Measurements from ENCODE around the gene FBH1. TPM values are rescaled to one million over a fixed set of nuclear protein-coding genes. Genes with fewer than 3 reads are reported as not detected.

FBH1 gene
- polyA plus RNA-seq, 1 experiment, result 65.2 TPM

GRCh38 chr10:5953676-5954075 is 63.6 kb downstream of the FBH1 start:
- TF ChIP-seq, protein P1, sequence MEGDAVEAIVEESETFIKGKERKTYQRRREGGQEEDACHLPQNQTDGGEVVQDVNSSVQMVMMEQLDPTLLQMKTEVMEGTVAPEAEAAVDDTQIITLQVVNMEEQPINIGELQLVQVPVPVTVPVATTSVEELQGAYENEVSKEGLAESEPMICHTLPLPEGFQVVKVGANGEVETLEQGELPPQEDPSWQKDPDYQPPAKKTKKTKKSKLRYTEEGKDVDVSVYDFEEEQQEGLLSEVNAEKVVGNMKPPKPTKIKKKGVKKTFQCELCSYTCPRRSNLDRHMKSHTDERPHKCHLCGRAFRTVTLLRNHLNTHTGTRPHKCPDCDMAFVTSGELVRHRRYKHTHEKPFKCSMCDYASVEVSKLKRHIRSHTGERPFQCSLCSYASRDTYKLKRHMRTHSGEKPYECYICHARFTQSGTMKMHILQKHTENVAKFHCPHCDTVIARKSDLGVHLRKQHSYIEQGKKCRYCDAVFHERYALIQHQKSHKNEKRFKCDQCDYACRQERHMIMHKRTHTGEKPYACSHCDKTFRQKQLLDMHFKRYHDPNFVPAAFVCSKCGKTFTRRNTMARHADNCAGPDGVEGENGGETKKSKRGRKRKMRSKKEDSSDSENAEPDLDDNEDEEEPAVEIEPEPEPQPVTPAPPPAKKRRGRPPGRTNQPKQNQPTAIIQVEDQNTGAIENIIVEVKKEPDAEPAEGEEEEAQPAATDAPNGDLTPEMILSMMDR (IDR thresholded peaks at IDR 0.05; ENCODE audit: low read depth, low read length), result no peak
- no peaks in the 10 kb centered on the region for H3K9me3 ChIP-seq (ENCODE audit: control insufficient read depth, insufficient read depth, low read length)
- ChIA-PET CTCF (interaction anchor here (1.0 kb wide), 1 partner anchor 60 kb away, joined by 4 read pairs; no protein-coding TSS in a partner anchor), POLR2A (interaction anchor here (1.1 to 2.0 kb wide), 2 partner anchors 9 to 135 kb away, joined by 3 to 6 read pairs; partner anchors contain the start of gene RBM17)
- DNase-seq (ENCODE audit: low read depth, low spot score), result no peak
- H3K4me3 ChIP-seq (ENCODE audit: low read depth, low read length), result no peak overlapping the region
- H3K27me3 ChIP-seq (ENCODE audit: control insufficient read depth, insufficient read depth, low read length), result no peaks in the 10 kb centered on the region
- H3K27ac ChIP-seq (ENCODE audit: low read depth, low read length), result peak overlapping the region; percentile 11

GRCh38 chr10:5956146-5956936 is 66.3 kb downstream of the FBH1 start:
- no peak for DNase-seq (ENCODE audit: low read depth, low spot score)
- ChIA-PET POLR2A (no interaction called here), CTCF (interaction anchor here (0.5 kb wide), 1 partner anchor 54 kb away, joined by 4 read pairs; no protein-coding TSS in a partner anchor)
- Histone ChIP-seq H3K27me3 (ENCODE audit: control insufficient read depth, insufficient read depth, low read length) (no peaks in the 10 kb centered on the region), H3K4me3 (ENCODE audit: low read depth, low read length) (no peak overlapping the region), H3K27ac (ENCODE audit: low read depth, low read length) (no peak overlapping the region), H3K9me3 (ENCODE audit: control insufficient read depth, insufficient read depth, low read length) (no peaks in the 10 kb centered on the region; the same call in 1 of the 2 replicates)
- TF ChIP-seq, protein P1 (IDR thresholded peaks at IDR 0.05; ENCODE audit: low read depth, low read length), result no peak

DNA sequence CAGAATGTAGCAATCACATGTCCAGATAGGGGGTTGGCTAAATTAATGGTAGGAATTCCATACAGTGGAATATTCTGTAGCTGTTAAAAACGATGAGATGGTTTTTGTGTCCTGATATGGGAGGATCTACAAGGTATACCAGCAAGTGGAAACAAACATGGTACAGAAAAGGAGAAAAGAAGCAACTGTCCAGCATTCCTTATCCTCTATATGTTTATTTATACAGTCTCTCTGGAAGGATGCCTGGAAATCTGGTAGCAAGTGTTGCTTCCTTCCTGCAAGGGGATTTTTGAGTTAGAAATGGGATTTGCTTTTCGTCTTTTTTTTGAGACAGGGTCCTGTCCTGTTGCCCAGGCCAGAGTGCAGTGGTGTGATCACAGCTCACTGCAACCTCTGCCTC is 68.0 kb downstream of the FBH1 start:
- peak; percentile 78 for DNase-seq (ENCODE audit: low read depth, low spot score)
- ChIA-PET CTCF (interaction anchor here (0.9 to 1.4 kb wide), 4 partner anchors 9 to 129 kb away, joined by 3 to 4 read pairs (median 3); no protein-coding TSS in a partner anchor), POLR2A (interaction anchor here (1.0 kb wide), 1 partner anchor 14 kb away, joined by 3 read pairs; no protein-coding TSS in a partner anchor)
- TF ChIP-seq, protein P1 (IDR thresholded peaks at IDR 0.05; ENCODE audit: low read depth, low read length), result no peak
- Histone ChIP-seq H3K27me3 (ENCODE audit: control insufficient read depth, insufficient read depth, low read length) (no peaks in the 10 kb centered on the region), H3K9me3 (ENCODE audit: control insufficient read depth, insufficient read depth, low read length) (no peaks in the 10 kb centered on the region; the same call in 1 of the 2 replicates), H3K27ac (ENCODE audit: low read depth, low read length) (peak overlapping the region; percentile 62), H3K4me3 (ENCODE audit: low read depth, low read length) (no peak overlapping the region)

- DNase-seq (ENCODE audit: low read depth, low spot score), result no peak
- POLR2A ChIA-PET, result interaction anchor here (0.7 kb wide), 1 partner anchor 172 kb away, joined by 3 read pairs; no protein-coding TSS in a partner anchor
- CTCF ChIA-PET, result interaction anchor here (1.0 to 1.4 kb wide), 3 partner anchors 56 to 128 kb away, joined by 3 read pairs; no protein-coding TSS in a partner anchor
Observed at GRCh38 chr10:5958675-5959074, 68.6 kb downstream of the FBH1 start.

More at GRCh38 chr10:5958675-5959074, 68.6 kb downstream of the FBH1 start:
- Histone ChIP-seq H3K27me3 (ENCODE audit: control insufficient read depth, insufficient read depth, low read length) (no peaks in the 10 kb centered on the region), H3K9me3 (ENCODE audit: control insufficient read depth, insufficient read depth, low read length) (no peaks in the 10 kb centered on the region; the same call in 1 of the 2 replicates), H3K27ac (ENCODE audit: low read depth, low read length) (peak overlapping the region; percentile 62), H3K4me3 (ENCODE audit: low read depth, low read length) (no peak overlapping the region)
- TF ChIP-seq, protein P1 (IDR thresholded peaks at IDR 0.05; ENCODE audit: low read depth, low read length), result no peak
